Tibial nerve (tissue), 3 donors: ENCODE results near the gene OGDHL.

Experiments used
- CTCF ChIP-seq, 5 experiments: fragments of 200-600 bp in 3 of 5; fragments of 450-650 bp in 2 of 5; sonication (generic) in 3 of 5; IDR thresholded peaks; one replicate each; pipeline ENCODE4 v1.5.1; 2016 to 2019; ENCODE audit warnings: antibody characterized with exemption in 5 of 5, mild to moderate bottlenecking in 3 of 5, moderate library complexity in 2 of 5
- POLR2A ChIP-seq, 2 donors: fragments of 450-650 bp; IDR thresholded peaks; one replicate each; pipeline ENCODE4 v1.6.1; 2017; ENCODE audit warnings: antibody characterized with exemption in 2 of 2, mild to moderate bottlenecking in 2 of 2, moderate library complexity in 2 of 2

- TF ChIP-seq POLR2A (IDR thresholded peaks at IDR 0.05): no peak
- TF ChIP-seq CTCF (IDR thresholded peaks at IDR 0.05): no peak
These were observed 22.6 kb upstream of the OGDHL start for GRCh38 chr10:49784681-49785080.
